GM12864 (cell line): ENCODE data around the gene IL17F.

ENCODE experiments used
- DNase-seq: peaks from one replicate; pipeline ENCODE4 v3.0.0-alpha.2; 2011; ENCODE audit warnings: low read depth
- H3K4me3 ChIP-seq: 2 replicates; pipeline ENCODE4 v1.5.1; 2011; ENCODE audit warnings: mild to moderate bottlenecking, low read depth, low read length, control low read depth
- CTCF ChIP-seq: IDR thresholded peaks from 2 replicates; pipeline ENCODE4 v1.5.1; 2011; ENCODE audit warnings: low read depth, mild to moderate bottlenecking, moderate library complexity, low read length, control low read depth, inconsistent platforms; ENCODE audit errors: missing control alignments

Gene IL17F

GRCh38 chr6:52244400-52244799 lies at the start of gene IL17F:
IL17F (minus strand) TSS chr6:52244500; CDS start chr6:52244429, 71 bp downstream.
- TF ChIP-seq CTCF, result no peak
- H3K4me3 ChIP-seq, result no peak within 1 kb of the TSS
- DNase-seq, result no peak

GRCh38 chr6:52293067-52293466 lies 48.8 kb upstream of the IL17F start:
- no peak overlapping the region for H3K4me3 ChIP-seq
- TF ChIP-seq CTCF, result no peak
- no peak for DNase-seq

- no peak for TF ChIP-seq CTCF
- no peak overlapping the region for H3K4me3 ChIP-seq
- DNase-seq, result no peak
These were observed 44.5 kb upstream of the IL17F start for GRCh38 chr6:52288841-52289240.

GRCh38 chr6:52288216-52288615 lies 43.9 kb upstream of the IL17F start:
- no peak overlapping the region for H3K4me3 ChIP-seq
- TF ChIP-seq CTCF, result no peak
- DNase-seq, result no peak

GRCh38 chr6:52286798-52287432 lies 42.6 kb upstream of the IL17F start:
- no peak overlapping the region for H3K4me3 ChIP-seq
- DNase-seq, result no peak

GRCh38 chr6:52285177-52286068 lies 41.1 kb upstream of the IL17F start:
- peak; percentile 13 for TF ChIP-seq CTCF
- DNase-seq, result no peak
- peak overlapping the region; percentile 65 for H3K4me3 ChIP-seq

More at GRCh38 chr6:52286798-52287432, 42.6 kb upstream of the IL17F start:
- peak; percentile 66 for TF ChIP-seq CTCF
